SHP77 (cell line): ENCODE results near the gene PRSS56.

ENCODE experiments used
- DNase-seq, 2 experiments: peaks; one replicate each; lab custom pipeline; 2025; lab: John Stamatoyannopoulos, UW

PRSS56 gene

DNA sequence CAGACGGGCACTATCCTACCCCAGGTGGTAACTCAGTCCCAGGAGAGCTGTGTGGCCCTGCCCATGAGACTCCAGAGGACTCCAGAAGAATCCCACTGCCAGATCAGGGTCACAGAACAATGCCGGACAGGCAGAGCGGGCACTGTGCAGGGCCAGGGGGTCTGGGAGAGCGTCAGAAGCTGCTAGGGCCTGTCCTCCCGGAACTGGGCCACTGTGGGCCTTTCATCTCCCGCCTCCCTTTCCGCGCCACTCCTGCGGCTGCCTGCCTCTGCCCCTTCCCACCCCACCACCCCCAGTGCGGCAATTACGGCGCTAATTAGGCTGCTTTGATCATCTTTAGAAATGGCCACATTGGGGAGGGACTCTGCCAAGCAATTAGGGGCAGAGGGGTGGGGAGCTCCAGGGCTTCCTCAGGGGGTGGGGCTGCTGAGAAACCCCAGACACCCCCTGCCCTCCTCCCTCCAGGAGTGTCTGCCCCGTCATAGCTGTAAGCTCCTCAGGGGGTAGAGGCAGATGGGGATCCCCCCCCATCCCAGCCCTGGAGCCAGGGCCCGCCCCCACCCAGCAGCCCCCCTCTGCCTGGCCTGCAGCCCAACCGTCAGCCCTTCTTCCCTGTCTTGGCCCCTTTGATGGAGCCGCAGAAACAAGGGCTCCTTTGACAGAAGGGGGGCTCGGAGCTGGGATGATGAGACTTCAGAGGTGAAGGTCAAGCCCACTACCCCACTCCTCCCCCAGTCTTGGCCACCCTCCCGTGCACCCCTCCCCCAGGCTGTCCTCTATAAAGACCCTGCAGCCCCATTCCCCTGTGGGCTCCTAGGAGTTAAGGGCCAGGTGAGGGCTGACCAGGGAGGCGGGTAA lies at the start of gene PRSS56:
PRSS56 (plus strand) TSS at position 808 of the 858 bp plus-strand sequence. CDS start 211 bp downstream, outside the sequence.
- no peak for DNase-seq

DNA sequence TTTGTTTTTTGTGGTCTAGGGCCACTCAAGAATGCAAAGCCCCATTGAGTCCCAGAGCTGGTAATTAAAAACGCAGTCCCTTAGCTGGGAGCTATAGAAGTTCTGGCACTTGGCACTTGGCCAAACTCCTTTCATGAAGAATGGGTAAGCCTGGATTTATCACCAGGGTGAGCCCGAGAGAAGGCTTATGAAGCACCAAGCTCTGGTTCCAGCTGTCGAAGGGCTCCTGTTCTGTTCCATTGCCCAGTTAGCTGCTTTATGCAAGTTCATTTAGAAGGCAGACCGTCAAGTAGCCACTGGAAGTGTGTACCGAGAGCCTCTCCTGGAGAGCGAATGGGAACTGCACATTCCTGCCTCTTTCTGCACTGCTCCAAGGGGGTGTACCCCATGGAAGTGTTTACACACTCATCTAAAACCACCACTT lies 46.7 kb upstream of the PRSS56 start:
- peak; percentile 92 to 93 for DNase-seq

DNA sequence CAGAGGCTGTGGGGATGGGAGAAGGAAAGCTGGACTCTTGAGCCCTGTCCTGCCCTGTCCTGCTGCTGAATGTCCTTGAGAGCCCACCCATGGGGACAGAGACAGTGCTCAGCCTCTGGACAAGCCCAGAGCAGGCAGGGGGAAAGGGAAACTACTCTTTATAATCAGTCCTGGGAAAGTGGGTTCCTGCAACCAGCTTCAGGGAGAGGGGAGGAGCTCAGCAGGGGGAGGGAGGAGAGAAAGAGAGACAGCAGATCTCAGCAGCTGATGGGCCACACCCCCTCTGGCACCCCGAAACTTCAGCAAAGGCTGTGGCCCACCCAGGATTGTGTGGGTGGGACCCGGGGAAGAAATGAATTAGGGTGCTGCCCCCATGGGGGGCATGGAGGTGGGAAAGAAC lies 44.1 kb upstream of the PRSS56 start:
- no peak for DNase-seq

DNA sequence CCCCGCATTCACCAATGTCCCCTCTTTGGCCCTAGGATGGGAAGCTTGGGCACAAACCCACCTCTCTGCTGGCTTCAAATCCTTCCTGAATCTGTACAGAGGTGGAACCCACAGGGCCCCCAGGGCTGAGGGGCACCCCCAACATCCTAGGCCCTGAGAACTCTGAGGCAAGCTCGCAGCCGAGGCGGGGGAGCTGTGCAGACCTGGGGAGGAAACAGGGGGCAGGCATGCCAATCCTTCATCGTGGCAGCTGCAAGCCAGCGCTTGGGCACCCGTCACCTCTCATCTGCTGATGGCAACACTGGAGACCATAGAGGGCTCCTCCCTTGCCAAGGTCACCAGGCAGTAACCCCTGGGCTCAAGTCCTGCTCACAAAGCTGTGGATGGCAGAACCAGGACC lies 43.4 kb upstream of the PRSS56 start:
- no peak for DNase-seq

DNA sequence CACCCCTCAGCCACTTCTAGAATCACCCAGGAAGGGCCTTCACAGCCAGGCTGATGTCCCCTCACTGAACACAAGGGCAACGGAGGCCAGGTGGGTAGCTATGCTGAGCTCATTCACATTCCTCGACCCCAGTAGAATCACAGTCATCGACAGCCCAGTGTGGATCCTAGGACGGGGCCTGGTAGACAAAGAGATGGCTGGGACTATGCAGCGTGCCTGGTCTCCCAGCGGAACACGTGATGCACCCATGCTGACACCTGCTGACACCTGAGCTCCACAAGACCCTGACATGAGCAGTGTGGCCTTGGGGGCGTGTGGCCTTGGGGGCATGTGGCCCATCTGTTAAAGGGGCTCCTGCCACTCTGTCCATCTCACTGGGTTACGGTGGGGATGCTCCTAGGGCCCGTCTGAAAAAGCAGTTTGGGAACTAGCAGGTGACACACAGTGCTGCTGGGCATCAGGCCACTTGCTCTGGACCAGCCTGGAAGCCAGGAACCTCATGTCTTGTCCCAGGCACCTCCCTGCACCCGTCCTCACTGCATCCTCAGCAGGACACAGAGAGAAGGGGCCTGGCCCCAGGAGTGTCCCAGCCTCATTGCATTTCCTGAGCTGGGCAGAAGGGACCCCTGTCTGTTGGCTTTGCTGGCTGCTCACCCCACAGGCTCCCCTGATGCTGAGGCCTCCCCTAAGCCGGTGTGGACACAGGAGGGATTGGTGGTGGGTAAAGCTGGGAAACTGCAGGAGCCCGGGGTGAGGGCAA lies 42.3 kb upstream of the PRSS56 start:
- no peak for DNase-seq

DNA sequence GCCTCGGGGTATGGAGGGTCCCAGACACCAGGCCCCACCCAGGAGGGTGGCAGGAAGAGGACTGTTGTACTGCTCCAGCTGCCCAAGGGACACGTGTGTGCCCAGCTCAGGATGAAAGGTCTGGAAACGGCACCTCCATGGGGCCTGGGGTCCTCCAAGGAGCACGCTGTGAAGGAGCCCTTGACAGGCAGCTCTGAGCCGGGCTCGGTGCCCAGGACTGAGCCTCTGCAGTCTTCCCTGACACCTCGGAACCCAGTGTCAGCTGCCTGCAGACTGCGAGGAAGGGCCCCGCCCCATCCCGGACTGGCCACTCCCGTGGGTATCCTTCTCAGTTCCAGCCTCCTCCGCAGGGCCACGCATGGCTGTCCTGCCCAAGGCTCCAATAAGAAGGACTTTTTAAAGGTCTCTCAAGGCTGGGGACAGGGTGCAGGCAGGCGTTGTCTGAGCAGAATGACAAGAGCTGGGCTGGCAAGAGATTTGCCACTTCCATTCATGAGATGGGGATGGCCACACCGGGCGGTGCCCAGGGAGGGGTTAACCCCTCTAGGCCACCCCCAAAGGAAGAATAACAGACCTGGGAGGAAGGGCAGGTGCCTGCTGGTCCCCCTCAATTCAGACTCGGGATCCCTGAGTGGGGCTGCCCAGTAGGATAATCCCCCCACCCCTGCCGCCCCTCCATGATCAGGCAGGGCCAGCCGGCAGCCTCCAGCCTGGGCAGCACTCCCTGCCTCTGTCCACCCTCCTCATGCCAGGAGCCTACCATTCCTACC lies 41.4 kb upstream of the PRSS56 start:
- DNase-seq = no peak

DNA sequence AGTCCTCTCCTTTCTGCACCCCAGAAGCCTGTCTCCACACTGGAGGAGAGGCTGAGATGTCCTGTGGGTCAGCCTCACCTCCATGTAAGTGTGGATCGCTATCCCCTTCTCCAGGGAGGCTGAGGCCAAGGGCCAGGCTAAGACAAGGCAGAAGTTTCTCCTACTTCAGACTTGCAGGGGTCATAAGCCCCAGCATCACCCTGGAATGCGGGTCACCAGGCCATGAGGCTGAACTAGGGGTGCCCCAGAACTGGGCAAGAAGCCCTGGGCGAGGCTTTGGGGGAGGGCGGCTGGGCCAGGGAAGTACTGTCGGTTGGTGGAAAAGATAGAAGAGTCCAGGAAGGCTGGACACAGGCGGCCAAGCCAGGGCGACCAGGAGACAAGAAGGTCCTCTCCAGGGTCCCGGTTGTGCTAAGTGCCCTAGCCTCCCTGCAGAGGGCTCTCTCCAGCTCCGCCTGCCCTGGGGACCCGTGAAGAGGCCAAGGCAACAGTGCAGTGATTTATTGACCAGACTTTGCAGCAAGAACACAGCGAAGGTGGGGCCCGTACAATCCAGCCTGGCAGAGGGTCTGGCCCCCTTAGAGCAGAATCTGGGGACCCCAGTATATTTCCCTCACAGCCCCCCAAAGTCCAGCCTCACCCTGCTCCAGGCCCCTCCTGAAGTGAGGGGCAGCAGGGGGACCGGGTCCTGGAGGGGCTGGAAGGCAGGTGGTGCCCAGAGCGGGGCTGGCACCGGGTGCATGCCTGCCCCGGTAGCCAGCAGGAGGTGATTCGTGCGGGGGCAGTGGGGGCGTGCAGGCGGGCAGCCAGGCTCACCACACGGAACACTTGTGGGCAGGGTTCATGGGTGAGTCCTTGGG lies 40.6 kb upstream of the PRSS56 start:
- no peak for DNase-seq

DNA sequence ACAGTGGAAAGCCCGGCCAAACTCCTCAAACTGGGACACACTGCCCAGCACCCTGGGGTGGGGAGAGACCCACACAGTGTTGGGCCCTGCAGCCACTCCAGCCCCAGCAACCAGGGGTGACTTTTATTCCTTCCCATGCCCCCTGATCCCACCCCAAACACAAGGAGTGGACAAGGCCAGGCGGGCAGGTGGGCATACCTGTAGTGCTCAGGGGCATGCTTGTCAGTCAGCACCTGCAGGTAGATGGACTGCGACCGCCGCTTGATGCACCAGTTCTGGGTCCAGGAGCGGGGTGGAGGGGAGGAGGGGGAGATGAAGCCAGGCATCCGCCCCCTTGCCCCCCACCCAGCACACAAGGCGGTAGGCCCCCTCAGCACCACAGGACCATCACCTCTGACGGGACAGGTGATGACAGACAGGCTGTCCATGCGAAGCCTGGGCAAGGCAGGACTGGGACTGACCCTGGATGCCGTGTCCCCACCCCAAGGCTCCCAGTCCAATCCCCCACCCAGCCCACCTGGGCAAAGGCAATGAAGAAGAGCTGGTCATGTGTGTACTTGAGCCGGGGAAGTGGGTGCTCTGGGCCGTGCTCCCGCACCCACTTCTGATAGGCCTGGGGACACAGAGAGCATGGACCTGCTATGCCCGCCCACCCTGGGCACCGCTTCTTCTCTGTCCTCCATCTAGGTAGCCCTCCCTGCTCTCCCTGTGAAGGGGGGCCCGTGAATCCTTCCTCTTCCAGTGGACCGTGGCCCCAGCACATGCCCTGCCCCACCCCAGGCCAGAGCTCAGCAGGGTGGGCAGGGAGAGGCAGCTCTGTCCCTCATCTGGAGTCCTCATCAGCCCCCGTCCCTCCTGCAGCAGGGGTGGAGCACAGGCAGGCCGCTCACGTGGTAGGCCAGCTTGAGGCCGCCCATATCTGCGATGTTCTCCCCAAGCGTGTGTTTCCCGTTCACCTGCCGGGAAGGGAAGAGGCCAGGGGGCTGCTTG lies 39.7 kb upstream of the PRSS56 start:
- DNase-seq = no peak

DNA sequence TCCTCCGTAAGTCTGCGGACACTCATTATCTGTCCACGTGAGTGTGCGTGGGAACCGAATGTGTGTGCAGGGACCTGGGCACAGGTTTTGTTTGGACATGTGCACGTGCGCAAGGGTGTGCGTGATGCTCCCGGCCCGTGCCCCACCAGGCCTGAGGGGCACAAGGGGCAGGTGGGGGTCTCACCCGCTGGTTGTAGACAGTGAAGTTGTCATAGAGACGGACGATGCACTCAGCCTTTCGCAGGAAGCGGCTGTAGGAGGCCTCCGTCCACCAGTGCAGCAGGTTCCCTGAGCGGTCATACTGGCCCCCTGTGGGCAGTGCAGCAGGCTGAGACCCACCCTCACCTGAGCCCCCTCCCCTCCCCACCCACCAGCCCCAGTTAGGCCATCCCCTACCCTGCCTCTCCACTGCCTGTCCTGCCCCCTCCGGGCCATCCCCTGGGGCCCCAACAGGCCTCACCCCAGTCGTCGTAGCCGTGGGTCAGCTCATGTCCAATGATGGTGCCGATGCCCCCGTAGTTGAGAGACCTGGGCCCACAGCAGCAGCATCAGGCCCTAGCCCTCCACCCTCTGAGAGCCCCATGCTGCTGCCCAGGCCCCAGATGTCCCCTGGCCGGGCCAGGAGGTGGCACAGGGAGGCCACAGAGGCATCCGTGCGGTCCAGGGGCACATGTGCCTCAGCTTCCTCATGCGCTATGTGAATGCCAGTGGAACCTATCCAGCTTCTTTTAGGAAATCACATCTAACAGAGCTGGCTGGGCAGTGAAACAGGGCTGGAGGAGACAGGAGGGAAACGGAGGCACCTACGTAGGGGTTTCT lies 38.7 kb upstream of the PRSS56 start:
- DNase-seq = no peak

DNA sequence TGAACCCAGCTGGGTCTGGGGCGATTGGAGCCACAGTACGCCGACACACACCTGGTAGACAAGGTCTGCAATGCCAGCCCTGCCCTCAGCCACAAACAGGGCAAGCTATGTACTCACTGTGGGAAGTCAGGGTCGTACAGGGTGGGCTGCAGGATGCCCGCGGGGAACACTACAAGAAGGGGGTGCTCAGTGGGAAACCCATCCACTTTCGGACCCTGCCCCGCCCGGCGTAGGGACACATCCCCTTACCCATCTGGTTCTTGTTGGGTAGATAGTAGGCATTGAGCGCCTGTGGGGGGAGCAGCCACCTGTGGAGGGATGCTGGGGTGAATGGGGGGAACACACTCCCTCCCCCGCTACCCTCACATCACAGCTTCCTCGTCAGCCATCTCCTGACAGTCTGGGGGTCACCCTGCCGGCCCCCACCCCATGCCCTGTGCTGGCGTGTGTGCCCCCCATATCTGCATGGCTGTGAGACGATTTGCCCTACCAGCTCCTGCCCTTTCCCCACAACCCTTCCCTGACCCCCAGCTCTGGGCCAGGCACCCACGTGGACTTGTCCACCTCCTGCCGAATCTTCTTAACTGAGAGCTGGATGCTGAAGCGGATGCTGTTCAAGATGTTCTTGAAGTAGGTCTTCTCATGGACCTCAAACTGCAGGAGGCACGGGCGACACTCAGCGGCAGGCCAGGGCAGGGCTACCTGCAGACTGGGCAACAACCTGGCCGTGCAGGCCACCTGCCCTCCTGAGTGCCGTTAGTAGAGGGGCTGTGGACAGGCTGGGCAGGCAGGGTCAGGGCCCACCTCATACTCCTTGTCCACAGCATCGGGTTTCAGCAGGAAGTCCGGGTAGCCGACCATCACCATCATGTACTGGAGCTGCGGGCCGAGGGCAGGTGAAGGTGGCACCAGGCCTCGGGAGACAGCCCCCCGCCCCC lies 37.6 kb upstream of the PRSS56 start:
- no peak for DNase-seq

DNA sequence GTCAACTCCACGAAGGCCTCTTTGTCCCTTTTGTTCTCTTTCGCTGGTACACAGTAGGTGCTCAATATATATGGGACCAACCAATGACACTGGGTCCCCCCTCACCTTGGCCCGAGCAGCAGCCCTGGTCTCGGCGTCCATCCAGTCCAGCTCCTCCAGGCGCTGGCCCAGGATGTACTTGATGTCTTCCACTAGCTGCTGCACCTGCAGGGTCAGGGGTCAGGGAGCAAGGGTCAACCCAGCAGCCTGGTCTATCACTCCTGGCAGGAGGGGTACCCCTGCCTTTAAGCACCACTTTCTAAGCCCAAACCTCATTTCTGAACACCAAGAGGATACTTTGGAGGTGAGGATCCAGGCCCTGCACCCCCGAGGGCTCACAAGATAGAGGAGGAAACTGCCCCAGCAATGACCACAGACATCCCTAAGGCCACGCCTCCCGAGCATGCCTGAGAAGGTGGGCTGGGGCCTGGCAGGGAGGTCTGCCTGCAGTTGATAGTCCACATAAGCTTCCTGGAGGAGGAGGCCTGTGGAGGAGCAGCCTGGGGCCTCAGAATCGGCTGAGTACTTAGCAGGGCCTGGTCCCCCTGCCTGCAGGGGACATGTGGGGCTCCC lies 36.8 kb upstream of the PRSS56 start:
- DNase-seq = no peak

DNA sequence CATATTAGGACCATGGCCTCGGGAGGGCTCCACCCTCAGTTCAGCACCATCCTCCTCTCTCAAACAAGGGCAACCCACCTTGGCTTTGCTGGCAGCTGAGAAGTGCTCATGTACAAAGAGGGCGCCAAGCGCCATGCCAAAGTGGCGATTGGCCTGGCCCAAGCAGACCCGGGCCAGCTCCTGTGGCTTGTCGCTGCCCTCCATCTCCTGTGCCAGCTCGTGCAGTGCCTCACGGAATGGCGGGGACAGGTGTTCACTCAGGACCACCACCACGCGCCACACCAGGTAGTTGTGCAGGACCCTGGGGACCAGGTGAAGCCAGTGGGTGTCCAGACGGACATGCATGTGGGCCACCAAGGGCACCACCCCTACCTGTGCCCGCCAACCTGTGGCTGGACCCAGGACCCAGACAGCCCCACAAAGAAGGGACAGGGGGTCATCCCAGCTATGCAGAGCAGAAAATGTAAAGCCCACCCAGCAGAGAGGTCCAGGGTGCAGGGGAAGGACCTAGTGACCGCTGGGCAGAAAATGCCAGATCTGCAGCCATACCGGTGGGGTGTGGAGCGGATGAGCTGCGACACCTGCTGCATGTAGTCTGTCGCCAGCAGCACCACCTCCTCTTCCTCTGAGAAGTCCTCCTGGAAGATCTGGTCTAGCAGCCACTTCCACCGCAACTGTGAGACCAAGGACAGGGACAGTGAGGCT lies 36.1 kb upstream of the PRSS56 start:
- no peak for DNase-seq

DNA sequence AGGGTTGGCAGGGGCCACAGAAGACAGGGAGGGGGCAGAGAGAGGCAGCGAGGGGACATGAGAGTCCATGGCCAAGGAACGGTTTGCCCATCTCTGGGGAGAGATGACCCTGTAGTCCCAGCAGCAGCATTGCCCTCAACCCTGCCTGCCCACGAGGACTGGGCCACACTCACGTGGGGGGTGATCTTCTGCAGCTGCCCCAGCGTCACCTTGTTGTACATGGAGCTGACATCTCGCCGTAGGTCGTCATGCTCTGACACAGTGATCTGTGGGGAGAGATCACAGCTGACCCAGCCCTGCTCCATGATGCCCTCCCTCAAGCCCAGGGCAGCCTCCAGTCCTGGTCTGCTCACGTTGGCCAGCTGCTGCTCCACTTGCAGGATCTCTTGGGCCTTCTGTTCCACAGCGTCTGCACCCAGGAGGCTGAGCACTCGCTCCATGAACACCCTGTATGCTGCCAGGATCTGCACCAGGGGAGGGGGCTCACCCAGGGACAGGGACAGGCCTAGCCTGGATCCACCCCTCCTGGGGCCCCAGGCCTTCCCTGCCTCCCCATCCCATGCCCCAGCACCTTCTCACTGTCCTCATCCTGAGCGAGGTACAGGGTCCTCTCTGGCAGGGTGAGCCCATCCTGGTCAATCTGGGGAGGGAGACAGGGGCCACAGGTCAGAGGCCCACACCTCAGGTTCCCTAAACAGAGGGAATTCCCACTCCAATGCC lies 35.4 kb upstream of the PRSS56 start:
- DNase-seq = no peak

DNA sequence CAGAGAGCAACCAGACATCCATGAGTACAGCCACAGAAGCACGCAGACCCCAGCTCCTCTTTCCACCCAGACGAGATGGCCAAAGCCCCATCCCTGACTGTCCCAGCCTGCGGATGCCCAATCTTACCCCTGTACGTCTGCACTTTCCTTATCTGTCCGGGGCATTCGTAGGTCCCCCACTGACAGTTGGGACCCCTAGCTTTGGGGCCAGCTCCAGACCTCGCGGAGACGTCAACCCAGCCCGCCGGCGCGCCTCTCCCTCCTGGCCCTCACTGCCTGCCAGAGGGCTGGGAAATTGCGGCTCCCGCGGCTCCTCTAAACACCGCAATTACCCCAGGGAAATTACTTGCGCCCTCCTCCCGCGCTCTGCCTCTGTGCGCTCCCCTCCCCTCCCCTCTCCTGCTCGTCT lies 34.8 kb upstream of the PRSS56 start:
- DNase-seq = no peak

DNA sequence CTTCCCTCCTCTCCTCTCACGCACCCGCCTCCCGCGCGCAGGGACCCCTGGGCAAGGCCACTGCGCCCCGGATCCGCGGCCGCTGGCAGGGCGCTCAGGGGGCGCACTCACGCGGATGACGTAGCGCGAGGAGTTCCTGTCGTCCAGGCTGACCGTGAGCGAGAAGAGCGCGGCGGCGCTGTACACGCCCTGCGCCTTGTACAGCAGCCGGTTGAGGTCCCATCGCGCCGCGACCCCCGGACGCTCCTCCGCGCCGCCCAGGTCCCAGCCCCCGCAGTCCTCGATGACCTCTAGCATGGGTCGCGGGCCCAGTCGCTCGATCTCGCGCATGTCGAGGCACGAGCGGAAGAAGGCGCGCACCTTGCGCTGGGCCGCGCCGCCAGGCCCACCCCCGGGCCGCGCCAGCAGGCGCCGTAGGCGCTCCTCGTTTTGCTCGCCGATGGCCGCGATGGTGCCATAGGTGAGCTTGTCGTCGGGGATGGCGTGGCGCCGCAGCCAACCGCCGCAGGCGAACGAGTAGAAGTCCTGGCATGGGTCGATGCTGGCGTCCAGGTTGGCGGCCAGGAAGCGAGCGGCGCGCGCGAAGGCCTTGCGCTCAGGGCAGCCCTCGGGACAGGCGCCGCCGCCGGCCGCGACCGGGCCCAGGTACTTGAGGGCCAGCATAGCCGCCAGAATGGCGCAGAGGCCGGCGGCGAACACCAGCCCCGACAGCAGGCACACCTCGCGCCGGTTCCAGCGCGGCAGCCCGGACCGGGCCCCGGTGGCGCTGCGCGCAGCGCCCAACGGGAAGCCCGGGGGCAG lies 34.2 kb upstream of the PRSS56 start:
- DNase-seq = no peak
